ENCODE results near the gene NGEF. TPM values are rescaled to one million over a fixed set of nuclear protein-coding genes. Genes with fewer than 3 reads are reported as not detected.

The NGEF gene
- total RNA-seq, 6 experiments from 2014 or later = 16.4 to 20.9 (median 20.2) TPM

- Histone ChIP-seq H3K27me3 (no peaks in the 10 kb centered on the region), H3K4me1 (no peaks in the 10 kb centered on the region), H3K36me3 (peaks cover 0 to 54% (median 24%) of the 10 kb centered on the region in 4 donors), H3K27ac (no peak overlapping the region), H3K9me3 (no peaks in the 10 kb centered on the region), H3K4me3 (no peak overlapping the region)
- TF ChIP-seq CTCF (IDR thresholded peaks at IDR 0.05) (no peak), POLR2A (IDR thresholded peaks at IDR 0.05) (no peak)
- DNase-seq = no peak
- WGBS (ENCODE audit: insufficient coverage, low coverage, low lambda C conversion rate, missing lambda C conversion rate) = 91% methylated on average over 2 of the region's 3 CpGs
- no peak for ATAC-seq
- intact Hi-C loops (cut with DNase I) = no loop called here
Measured at GRCh38 chr2:232831496-232831895, 181.6 kb downstream of the NGEF start.

GRCh38 chr2:232829988-232830387, 183.1 kb downstream of the NGEF start:
- Histone ChIP-seq H3K27ac (no peak overlapping the region), H3K36me3 (peaks cover 0 to 60% (median 23%) of the 10 kb centered on the region in 4 donors)

More at GRCh38 chr2:232829988-232830387, 183.1 kb downstream of the NGEF start:
- H3K4me1 ChIP-seq = no peaks in the 10 kb centered on the region
- H3K4me3 ChIP-seq = no peak overlapping the region
- intact Hi-C loops (cut with DNase I) = no loop called here
- no peak for ATAC-seq
- 91% methylated on average over 2 of the region's 3 CpGs for WGBS (ENCODE audit: insufficient coverage, low coverage, low lambda C conversion rate, missing lambda C conversion rate)
- no peak for DNase-seq
- no peaks in the 10 kb centered on the region for H3K9me3 ChIP-seq
- TF ChIP-seq POLR2A (IDR thresholded peaks at IDR 0.05) = no peak
- no peak for TF ChIP-seq CTCF (IDR thresholded peaks at IDR 0.05)
- no peaks in the 10 kb centered on the region for H3K27me3 ChIP-seq

Small RNA genes within 50 kb of the gene (small RNA-seq; reads per million reads assigned to genes)
- gene RF00019 = 0 reads per million in 2 experiments

Other genes with a start within 250 kb of the NGEF start
- not detected for gene KCNJ13, start 236.7 kb downstream of the NGEF start, total RNA-seq
- 10 to 100 TPM in 3 of 6 experiments, 1 to 10 TPM in 3; 2.0 to 14.5 (median 9.1) TPM for gene SNORC, start 143.0 kb downstream of the NGEF start, total RNA-seq
- gene NEU2, start 19.4 kb upstream of the NGEF start, total RNA-seq = not detected
- gene INPP5D, start 47.1 kb upstream of the NGEF start, total RNA-seq = 1 to 10 TPM; 3.5 to 8.1 (median 5.5) TPM
- gene ATG16L1, start 238.4 kb upstream of the NGEF start, total RNA-seq = 10 to 100 TPM; 14.7 to 20.2 (median 17.9) TPM